Measurements from ENCODE around the gene YY1AP1.
"Not testable (repeated sequence)": the region's sequence is repeated elsewhere in the genome, so short reads cannot be mapped to it uniquely, and the experiment has no call there.

The YY1AP1 gene

DNA sequence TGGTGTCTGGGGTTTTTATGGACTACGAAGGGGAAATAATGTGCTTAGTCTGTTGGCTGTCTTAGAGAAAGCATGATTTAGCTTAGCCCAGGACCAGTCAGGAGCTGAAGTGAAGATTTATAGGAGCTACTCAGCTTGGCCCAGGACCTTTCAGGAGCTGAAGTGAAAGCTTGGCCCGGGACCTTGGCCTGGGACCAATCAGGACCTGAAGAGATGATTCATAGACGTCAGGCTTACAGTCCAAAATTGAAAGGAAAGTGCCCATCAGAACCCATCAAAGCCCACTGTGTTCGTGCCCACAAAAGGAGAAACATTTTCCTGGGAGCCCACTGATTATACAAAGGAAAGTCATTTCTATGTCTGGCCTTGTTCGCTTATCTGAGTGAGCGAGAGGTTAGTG lies 42.9 kb downstream of the YY1AP1 start:
- no peak for DNase-seq (ENCODE audit: low read depth in 2 of 2)

- no peak for DNase-seq (ENCODE audit: low read depth in 2 of 2)
Observed at GRCh38 chr1:155645034-155645598, 43.5 kb downstream of the YY1AP1 start.

GRCh38 chr1:155643230-155643629 lies 45.3 kb downstream of the YY1AP1 start:
- no peak for DNase-seq (ENCODE audit: low read depth in 2 of 2)

- DNase-seq (ENCODE audit: low read depth in 2 of 2), result not testable (repeated sequence)
Observed at GRCh38 chr1:155642559-155643180, 45.9 kb downstream of the YY1AP1 start.

GRCh38 chr1:155640367-155640766 lies 48.2 kb downstream of the YY1AP1 start:
- DNase-seq (ENCODE audit: low read depth in 2 of 2), result no peak

- DNase-seq (ENCODE audit: low read depth in 2 of 2), result no peak
Observed at GRCh38 chr1:155636397-155637153, 52.0 kb downstream of the YY1AP1 start.

DNA sequence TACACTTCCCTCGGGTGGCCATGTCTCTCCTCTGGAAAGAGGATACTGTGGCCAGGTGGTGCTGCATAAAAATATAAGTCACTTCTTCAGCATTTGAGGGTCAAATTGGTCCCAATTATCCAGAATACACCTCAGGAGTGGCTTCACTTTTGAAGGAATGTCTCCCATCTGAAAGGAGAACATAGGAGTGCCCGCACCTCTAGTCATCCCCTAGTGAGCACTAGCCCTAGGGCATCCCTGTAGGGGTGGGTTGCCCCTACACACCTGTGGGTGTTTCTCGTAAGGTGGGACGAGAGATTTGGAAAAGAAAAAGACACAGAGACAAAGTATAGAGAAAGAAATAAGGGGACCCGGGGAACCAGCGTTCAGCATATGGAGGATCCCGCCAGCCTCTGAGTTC lies 62.1 kb downstream of the YY1AP1 start:
- not testable (repeated sequence) for DNase-seq (ENCODE audit: low read depth in 2 of 2)

GRCh38 chr1:155623357-155623756 lies 65.2 kb downstream of the YY1AP1 start:
- DNase-seq (ENCODE audit: low read depth in 2 of 2), result no peak

DNA sequence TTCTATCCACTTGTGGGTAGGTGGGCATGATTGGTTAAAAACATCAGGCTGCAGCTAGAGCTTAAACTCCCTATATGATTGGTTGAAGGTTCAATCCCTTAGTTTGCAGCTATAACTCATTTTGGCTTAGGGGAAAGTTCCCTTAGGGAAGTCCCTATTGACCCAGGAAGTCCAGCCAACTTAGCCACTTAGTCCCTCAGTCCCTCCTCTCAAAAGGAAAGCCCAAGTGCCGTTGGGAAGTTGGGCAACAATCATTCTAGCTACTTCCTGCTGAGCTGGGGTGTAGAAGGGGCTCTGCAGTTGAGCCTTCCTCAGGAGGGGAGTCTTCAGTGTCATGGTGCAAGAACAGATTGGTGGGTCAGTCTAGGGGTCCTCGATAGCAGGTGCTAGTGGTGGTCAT lies 66.4 kb downstream of the YY1AP1 start:
- DNase-seq (ENCODE audit: low read depth in 2 of 2), result no peak

GRCh38 chr1:155613226-155613625 lies 75.3 kb downstream of the YY1AP1 start:
- DNase-seq (ENCODE audit: low read depth in 2 of 2), result not testable (repeated sequence)

DNA sequence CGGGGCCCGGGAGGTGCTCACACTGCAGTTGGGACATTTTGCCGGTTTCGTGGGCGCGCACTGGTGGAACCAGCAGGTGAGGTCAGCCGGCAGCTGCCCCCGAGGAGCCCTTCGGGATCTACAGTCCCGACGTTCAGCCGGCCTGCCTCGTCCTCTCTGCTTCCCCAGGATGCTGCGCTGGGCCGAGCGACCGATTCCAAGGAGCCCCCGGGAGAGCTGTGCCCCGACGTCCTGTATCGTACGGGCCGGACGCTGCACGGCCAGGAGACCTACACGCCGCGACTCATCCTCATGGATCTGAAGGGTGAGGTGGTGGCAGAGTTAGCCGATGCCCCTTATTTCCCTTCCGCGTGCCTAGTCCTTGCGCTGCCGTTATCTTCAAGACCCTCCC lies 78.3 kb downstream of the YY1AP1 start:
- DNase-seq (ENCODE audit: low read depth in 2 of 2), result not testable (repeated sequence)

- DNase-seq (ENCODE audit: low read depth in 2 of 2), result peak; percentile 92 to 93
Observed at GRCh38 chr1:155609515-155610256, 78.9 kb downstream of the YY1AP1 start, which contains the start of gene MSTO1. TSS of gene MSTO1 (plus strand) at chr1:155610218. CDS start at chr1:155610249, 31 bp downstream.
